Panc1 (cell line): ENCODE results near the gene RCOR1. TPM values are rescaled to one million over a fixed set of nuclear protein-coding genes. Genes with fewer than 3 reads are reported as not detected.
A peak's percentile ranks its signal among the peaks of the same experiment; 100 is the strongest.

ENCODE experiments used
- ATAC-seq: fragments of 200-7000 bp; cut with Tn5 transposase; 2 replicates; pipeline ENCODE4 v1.9.1; 2020; ENCODE audit warnings: mild to moderate bottlenecking, moderate library complexity
- BruUV-seq: library from RNA; stranded (reverse); fragments of 400-500 nt; replicated peaks from 2 replicates; lab custom pipeline; 2021; lab: Mats Ljungman, UMichigan
- CTCF ChIA-PET: fragments of 300-600 bp; sonication (Branson Sonifier 250); formaldehyde crosslinking; loops from one replicate; lab custom pipeline; 2022; ENCODE audit warnings: antibody characterized with exemption; lab: Charles Lee
- POLR2A ChIA-PET: fragments of 300-600 bp; sonication (Branson Sonifier 250); formaldehyde crosslinking; loops from one replicate; lab custom pipeline; 2022; ENCODE audit warnings: antibody characterized with exemption; lab: Charles Lee
- DNase-seq: peaks from one replicate; pipeline ENCODE4 v3.0.0-alpha.2; 2010; ENCODE audit warnings: low read depth, low spot score
- H3K27ac ChIP-seq: 2 replicates; pipeline ENCODE4 v1.5.1; 2011; ENCODE audit warnings: mild to moderate bottlenecking, low read length, inconsistent platforms
- H3K27me3 ChIP-seq: fragments of 200-500 bp; sonication (Bioruptor generic); 2 replicates; pipeline ENCODE4 v1.6.0; 2014; ENCODE audit warnings: low read length, inconsistent platforms; ENCODE audit not compliant: control insufficient read depth, insufficient read depth
- H3K36me3 ChIP-seq: fragments of 200-500 bp; sonication (Bioruptor generic); 2 replicates; pipeline ENCODE4 v1.5.1; 2014; ENCODE audit warnings: inconsistent platforms, mild to moderate bottlenecking, low read length, moderate library complexity; ENCODE audit not compliant: control insufficient read depth, insufficient read depth
- H3K4me1 ChIP-seq: 2 replicates; pipeline ENCODE4 v1.5.1; 2011; ENCODE audit warnings: inconsistent platforms, mild to moderate bottlenecking, low read length, moderate library complexity; ENCODE audit not compliant: control insufficient read depth, insufficient read depth
- H3K4me3 ChIP-seq, 2 experiments: 2 replicates each; pipeline ENCODE4 v1.5.1; 2011 to 2012; ENCODE audit warnings: low read depth in 2 of 2, low read length in 2 of 2, mild to moderate bottlenecking in 2 of 2, inconsistent platforms in 1 of 2, moderate library complexity in 1 of 2
- H3K9me3 ChIP-seq: fragments of 200-500 bp; sonication (Bioruptor generic); 2 replicates; pipeline ENCODE4 v1.5.1; 2014; ENCODE audit warnings: low read depth, mild to moderate bottlenecking, inconsistent platforms, low read length, moderate library complexity; ENCODE audit not compliant: control insufficient read depth, insufficient read depth
- CTCF ChIP-seq: fragments of 450-650 bp; IDR thresholded peaks from 2 replicates; pipeline ENCODE4 v1.5.1; 2017; ENCODE audit warnings: mild to moderate bottlenecking
- POLR2AphosphoS5 ChIP-seq: IDR thresholded peaks from 2 replicates; pipeline ENCODE4 v1.6.1; 2012; ENCODE audit warnings: mild to moderate bottlenecking, low read depth, low read length, moderate library complexity
- REST ChIP-seq, 2 experiments: IDR thresholded peaks; 2 replicates each; pipeline ENCODE4 v1.6.1; 2011 to 2012; ENCODE audit warnings: low read depth in 2 of 2, control low read depth in 1 of 2, low read length in 1 of 2, mild to moderate bottlenecking in 1 of 2, moderate library complexity in 1 of 2; ENCODE audit not compliant: insufficient read depth in 1 of 2
- SIN3A ChIP-seq: IDR thresholded peaks from 2 replicates; pipeline ENCODE4 v1.6.1; 2012; ENCODE audit warnings: low read depth, mild to moderate bottlenecking, low read length, moderate library complexity, borderline replicate concordance; ENCODE audit not compliant: insufficient read depth
- TCF7L2 ChIP-seq: IDR thresholded peaks from 2 replicates; pipeline ENCODE4 v1.6.1; 2011; ENCODE audit warnings: mild to moderate bottlenecking, low read depth, low read length, inconsistent platforms
- in situ Hi-C: cut with HindIII; loops from 2 replicates; pipeline ENCODE4 v1.10.0; 2016; ENCODE audit warnings: low sequenced_read_pairs, low pct_unique_long_range_greater_than_20kb
- intact Hi-C: fragments of 100-400 bp; cut with micrococcal nuclease; formaldehyde crosslinking; loops from one replicate; pipeline ENCODE4 v1.10.0; 2022; ENCODE audit not compliant: unreplicated experiment
- total RNA-seq: library from RNA; stranded (reverse); gene quantifications from one replicate; pipeline ENCODE4 v1.2.1, GENCODE V29; 2021; ENCODE audit not compliant: unreplicated experiment

Gene RCOR1
- total RNA-seq, 1 experiment from 2014 or later: 27.1 TPM

DNA sequence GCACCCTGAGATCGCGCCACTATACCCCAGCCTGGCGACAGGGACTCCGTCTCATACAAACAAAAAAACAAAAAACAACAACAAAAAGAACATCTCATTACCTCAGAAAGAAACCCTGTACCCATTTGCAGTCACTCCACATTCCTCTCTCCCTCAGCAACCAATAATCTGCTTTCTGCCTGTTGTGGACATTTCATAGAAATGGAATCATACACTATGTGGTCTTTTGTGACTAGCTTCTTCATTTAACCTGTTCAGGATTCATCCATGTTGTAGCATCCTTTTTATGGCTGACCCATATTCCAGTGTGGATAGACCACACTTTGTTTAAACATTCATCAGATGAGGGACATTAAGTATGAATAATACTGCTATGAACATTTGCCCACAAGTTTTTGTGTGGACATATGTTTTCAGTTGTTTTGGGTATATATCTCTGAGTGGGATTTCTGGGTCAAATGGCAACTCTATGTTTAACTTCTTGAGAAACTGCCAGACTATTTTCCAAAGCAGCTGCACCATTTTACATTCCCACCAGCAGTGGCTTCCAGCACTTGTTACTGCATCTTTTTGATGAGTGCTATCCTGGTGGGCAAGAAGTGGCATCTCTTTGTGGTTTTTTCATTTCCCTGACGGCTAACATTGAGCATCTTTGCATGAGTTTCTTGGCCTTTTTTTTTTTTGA lies 5.9 kb upstream of the RCOR1 start:
- no peak for TF ChIP-seq POLR2AphosphoS5
- TF ChIP-seq SIN3A: no peak
- TF ChIP-seq REST (IDR thresholded peaks at IDR 0.05; ENCODE audit: insufficient read depth in 1 of 2, low read depth in 2 of 2, low read length in 1 of 2): no peak
- TF ChIP-seq TCF7L2: no peak
- TF ChIP-seq CTCF: no peak
- Histone ChIP-seq H3K36me3 (peaks cover 2% of the 10 kb centered on the region; the same call in 1 of the 2 replicates), H3K9me3 (no peaks in the 10 kb centered on the region), H3K27ac (no peak overlapping the region), H3K4me3 (no peak overlapping the region), H3K4me1 (peaks cover 9% of the 10 kb centered on the region), H3K27me3 (no peaks in the 10 kb centered on the region)
- ATAC-seq (no peak), DNase-seq (no peak)
- no TSS peak for BruUV-seq
- ChIA-PET CTCF (no interaction called here), POLR2A (no interaction called here)
- intact Hi-C loops: no loop called here
- in situ Hi-C loops: no loop called here

DNA sequence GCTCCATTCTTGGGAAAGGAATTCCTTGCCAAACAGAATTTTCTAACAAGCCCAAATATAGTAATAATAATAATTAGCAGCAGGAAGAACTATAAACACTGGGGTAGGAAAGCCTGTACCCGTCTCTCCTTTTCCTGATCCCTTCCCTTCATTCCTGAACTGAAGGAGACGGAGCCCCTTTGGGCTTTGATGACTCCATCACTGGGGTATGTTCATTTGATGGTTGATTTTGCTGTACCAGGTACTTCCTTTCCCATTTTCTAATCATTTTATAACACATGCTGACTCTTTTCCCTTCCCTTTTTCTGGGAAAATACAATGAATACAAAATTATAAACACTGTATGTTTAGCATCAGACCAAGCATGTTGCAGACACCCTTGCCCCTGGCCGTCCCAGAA lies 3.6 kb upstream of the RCOR1 start:
- CTCF ChIA-PET: no interaction called here

More for the DNA sequence above, 3.6 kb upstream of the RCOR1 start:
- Histone ChIP-seq H3K4me1 (peaks cover 9% of the 10 kb centered on the region), H3K36me3 (peaks cover 3% of the 10 kb centered on the region; the same call in 1 of the 2 replicates), H3K27me3 (no peaks in the 10 kb centered on the region), H3K27ac (no peak overlapping the region), H3K9me3 (no peaks in the 10 kb centered on the region), H3K4me3 (no peak overlapping the region)
- POLR2A ChIA-PET: no interaction called here
- TF ChIP-seq TCF7L2 (no peak), POLR2AphosphoS5 (no peak), CTCF (no peak), SIN3A (no peak), REST (IDR thresholded peaks at IDR 0.05; ENCODE audit: insufficient read depth in 1 of 2, low read depth in 2 of 2, low read length in 1 of 2) (no peak)
- intact Hi-C loops: no loop called here
- in situ Hi-C loops: no loop called here
- TSS peak; percentile 53 for BruUV-seq
- DNase-seq (no peak), ATAC-seq (no peak)
